B cell (primary cell): ENCODE measurements around the gene CDK6. TPM values are rescaled to one million over a fixed set of nuclear protein-coding genes. Genes with fewer than 3 reads are reported as not detected.

Source experiments
- ATAC-seq: fragments of 200-7000 bp; cut with Tn5 transposase; one replicate; pipeline ENCODE4 v1.10.0; 2021; ENCODE audit warnings: low read depth, mild to moderate bottlenecking, moderate number of reproducible peaks, moderate library complexity
- CTCF ChIA-PET: fragments of 350-600 bp; sonication (Branson Sonifier 250); formaldehyde crosslinking; loops from one replicate; lab custom pipeline; 2021; ENCODE audit warnings: antibody characterized with exemption, inconsistent platforms; lab: Charles Lee
- POLR2A ChIA-PET: fragments of 350-600 bp; sonication (Branson Sonifier 250); formaldehyde crosslinking; loops from one replicate; lab custom pipeline; 2021; ENCODE audit warnings: antibody characterized with exemption; lab: Charles Lee
- DNase-seq: peaks from one replicate; pipeline ENCODE4 v3.0.0; 2013
- H2AFZ ChIP-seq: 2 replicates; pipeline ENCODE4 v1.6.1; 2012; ENCODE audit warnings: mild to moderate bottlenecking, low read depth, low read length; ENCODE audit not compliant: insufficient read depth, poor library complexity, severe bottlenecking
- H3K27ac ChIP-seq, 2 donors: 1 replicate in 1 of 2; 2 replicates in 1 of 2; pipeline ENCODE4 v1.5.1; 2012 to 2013; ENCODE audit warnings: low read length in 2 of 2, mild to moderate bottlenecking in 2 of 2, moderate library complexity in 1 of 2
- H3K27me3 ChIP-seq, 4 experiments: fragments of 200-600 bp in 1 of 4; sonication (generic) in 1 of 4; replicated peaks in 1 of 4; 1 replicate in 2 of 4; 2 replicates in 2 of 4; pipeline versions ENCODE4 v1.6.1 to v1.7.0; 2013 to 2016; ENCODE audit warnings: low read length in 3 of 4, mild to moderate bottlenecking in 2 of 4, mixed read lengths in 1 of 4, moderate library complexity in 1 of 4; ENCODE audit not compliant: insufficient read depth in 4 of 4, control insufficient read depth in 3 of 4; ENCODE audit errors: control extremely low read depth in 1 of 4
- H3K36me3 ChIP-seq, 2 experiments: replicated peaks in 1 of 2; 1 replicate in 1 of 2; 2 replicates in 1 of 2; pipeline versions ENCODE4 v1.6.1 to v1.7.1; 2013; ENCODE audit warnings: low read length in 1 of 2; ENCODE audit not compliant: insufficient read depth in 2 of 2, control insufficient read depth in 1 of 2; ENCODE audit errors: control extremely low read depth in 1 of 2, extremely low read depth in 1 of 2
- H3K4me1 ChIP-seq, 2 donors: fragments of 200-600 bp in 1 of 2; sonication (generic) in 1 of 2; 1 replicate in 1 of 2; 2 replicates in 1 of 2; pipeline versions ENCODE4 v1.5.1 to v1.6.1; 2013 to 2017; ENCODE audit warnings: low read length in 2 of 2; ENCODE audit not compliant: control insufficient read depth in 2 of 2, insufficient read depth in 2 of 2
- H3K4me2 ChIP-seq: replicated peaks from 2 replicates; pipeline ENCODE3; 2012; ENCODE audit warnings: mild to moderate bottlenecking, low read depth, low read length; ENCODE audit not compliant: poor library complexity, severe bottlenecking
- H3K4me3 ChIP-seq, 5 experiments: fragments of 200-600 bp in 1 of 5; sonication (generic) in 1 of 5; 1 replicate in 3 of 5; 2 replicates in 2 of 5; pipeline versions ENCODE4 v1.5.1 to v1.7.0; 2011 to 2016; ENCODE audit warnings: low read length in 4 of 5, mild to moderate bottlenecking in 4 of 5, low read depth in 2 of 5, control low read depth in 1 of 5, moderate library complexity in 1 of 5; ENCODE audit not compliant: insufficient read depth in 1 of 5; ENCODE audit errors: control extremely low read depth in 1 of 5, extremely low read depth in 1 of 5
- H3K79me2 ChIP-seq: fragments of 200-600 bp; sonication (generic); one replicate; pipeline ENCODE4 v1.6.0; 2016; ENCODE audit warnings: low read length; ENCODE audit not compliant: control insufficient read depth, insufficient read depth
- H3K9ac ChIP-seq: fragments of 200-600 bp; sonication (generic); 2 replicates; pipeline ENCODE4 v1.6.1; 2017; ENCODE audit warnings: mild to moderate bottlenecking, low read length, moderate library complexity
- H3K9me3 ChIP-seq, 3 donors: one replicate each; pipeline versions ENCODE4 v1.6.1 to v1.7.1; 2013; ENCODE audit warnings: low read length in 2 of 3; ENCODE audit not compliant: control insufficient read depth in 2 of 3, insufficient read depth in 1 of 3; ENCODE audit errors: control extremely low read depth in 1 of 3
- H4K20me1 ChIP-seq: 2 replicates; pipeline ENCODE4 v1.6.0; 2012; ENCODE audit warnings: mild to moderate bottlenecking, low read length; ENCODE audit not compliant: insufficient read depth, control insufficient read depth, poor library complexity, severe bottlenecking
- H3K27ac Mint-ChIP-seq: one replicate; pipeline ENCODE4 v1.8.0; 2021; ENCODE audit warnings: mixed read lengths
- H3K27me3 Mint-ChIP-seq: one replicate; pipeline ENCODE4 v1.8.0; 2021; ENCODE audit warnings: mixed read lengths
- H3K4me1 Mint-ChIP-seq: one replicate; pipeline ENCODE4 v1.8.0; 2021; ENCODE audit warnings: mixed read lengths
- H3K4me3 Mint-ChIP-seq: one replicate; pipeline ENCODE4 v1.8.0; 2021; ENCODE audit warnings: mixed read lengths
- H3K9me3 Mint-ChIP-seq: one replicate; pipeline ENCODE4 v1.8.0; 2022; ENCODE audit warnings: mixed read lengths; ENCODE audit not compliant: insufficient read depth
- CTCF ChIP-seq: fragments of 200-600 bp; IDR thresholded peaks from one replicate; pipeline ENCODE4 v1.8.0; 2022; ENCODE audit warnings: antibody characterized with exemption, mild to moderate bottlenecking
- EZH2 ChIP-seq: IDR thresholded peaks from 2 replicates; pipeline ENCODE4 v1.6.1; 2012; ENCODE audit warnings: borderline replicate concordance, low read depth, mild to moderate bottlenecking, moderate library complexity, low read length; ENCODE audit not compliant: insufficient read depth, poor library complexity, severe bottlenecking
- WGBS: methylation state at CpG from one replicate; pipeline ENCODE4 v1.1.5; 2013; ENCODE audit warnings: missing lambda C conversion rate; ENCODE audit not compliant: insufficient coverage; 5-methylcytosine and 5-hydroxymethylcytosine counted together
- intact Hi-C: fragments of 100-400 bp; cut with micrococcal nuclease; formaldehyde crosslinking; loops from one replicate; pipeline ENCODE4 v1.10.0; 2022
- polyA plus RNA-seq: library from polyadenylated mRNA; depleted of rRNA; stranded (reverse); fragments of >200 nt; gene quantifications from 2 replicates; pipeline ENCODE4 v1.2.3, GENCODE V29; 2012
- total RNA-seq, 2 donors: library from RNA; stranded (reverse); fragments of 120-200 nt in 1 of 2; gene quantifications; 1 replicate in 1 of 2; 2 replicates in 1 of 2; pipeline versions ENCODE4 v1.2.3 to v1.2.4, GENCODE V29; 2013 to 2022

Gene CDK6
- total and polyA plus RNA-seq, 2 donors (not counting 1 experiment from before 2014, with no cell fraction given) = 3.0 to 14.6 TPM

- POLR2A ChIA-PET = no interaction called here
Observed at GRCh38 chr7:92631067-92631849, 205.1 kb downstream of the CDK6 start.

More at GRCh38 chr7:92631067-92631849, 205.1 kb downstream of the CDK6 start:
- 81% methylated on average over 2 of the region's 5 CpGs for whole genome bisulfite sequencing
- no peak overlapping the region for H3K9ac ChIP-seq
- no peak overlapping the region for H3K4me3 Mint-ChIP-seq
- H3K27ac ChIP-seq = no peak overlapping the region
- peaks cover 6 to 7% of the 10 kb centered on the region in 2 donors for H3K4me1 ChIP-seq
- H3K4me1 Mint-ChIP-seq = peaks cover 30% of the 10 kb centered on the region
- H3K27me3 ChIP-seq = no peaks in the 10 kb centered on the region
- DNase-seq (no peak), ATAC-seq (no peak)
- peaks cover 0 to 3% of the 10 kb centered on the region in 2 experiments for H3K36me3 ChIP-seq
- peaks cover 4% of the 10 kb centered on the region for H3K9me3 Mint-ChIP-seq
- TF ChIP-seq EZH2 (no peak), CTCF (no peak)
- H3K27me3 Mint-ChIP-seq = no peaks in the 10 kb centered on the region
- CTCF ChIA-PET = interaction anchor here (1.1 to 2.8 kb wide), 2 partner anchors 10 to 174 kb away, joined by 3 to 16 read pairs; no protein-coding TSS in a partner anchor
- H3K27ac Mint-ChIP-seq = no peak overlapping the region
- no peaks in the 10 kb centered on the region for H4K20me1 ChIP-seq
- no peak overlapping the region for H3K4me2 ChIP-seq
- peaks cover 0 to 4% (median 0%) of the 10 kb centered on the region in 3 donors for H3K9me3 ChIP-seq
- no peak overlapping the region for H2AFZ ChIP-seq
- intact Hi-C loops = no loop called here
- H3K4me3 ChIP-seq = no peak overlapping the region
- H3K79me2 ChIP-seq = no peaks in the 10 kb centered on the region
